GM18951 (cell line): ENCODE measurements around the gene SLC7A5.
"Not testable (repeated sequence)": the region's sequence is repeated elsewhere in the genome, so short reads cannot be mapped to it uniquely, and the experiment has no call there.

Source experiments
- POLR2A ChIP-seq: IDR thresholded peaks from 4 replicates; pipeline ENCODE4 v1.6.1; 2011; ENCODE audit warnings: mild to moderate bottlenecking; ENCODE audit not compliant: insufficient read length, insufficient read depth; ENCODE audit errors: extremely low read depth
- in situ Hi-C: fragments of 300-500 bp; cut with MboI; formaldehyde crosslinking; loops from one replicate; pipeline ENCODE4 v1.12.0; 2022; ENCODE audit warnings: low sequenced_read_pairs, mixed read lengths, inconsistent platforms; ENCODE audit not compliant: unreplicated experiment

Gene SLC7A5

GRCh38 chr16:87831421-87832136, 37.7 kb downstream of the SLC7A5 start:
- in situ Hi-C loops = no loop called here
- no peak for TF ChIP-seq POLR2A

- in situ Hi-C loops = no loop called here
- TF ChIP-seq POLR2A = peak; percentile 14
Observed at GRCh38 chr16:87830673-87831420, 38.5 kb downstream of the SLC7A5 start.

DNA sequence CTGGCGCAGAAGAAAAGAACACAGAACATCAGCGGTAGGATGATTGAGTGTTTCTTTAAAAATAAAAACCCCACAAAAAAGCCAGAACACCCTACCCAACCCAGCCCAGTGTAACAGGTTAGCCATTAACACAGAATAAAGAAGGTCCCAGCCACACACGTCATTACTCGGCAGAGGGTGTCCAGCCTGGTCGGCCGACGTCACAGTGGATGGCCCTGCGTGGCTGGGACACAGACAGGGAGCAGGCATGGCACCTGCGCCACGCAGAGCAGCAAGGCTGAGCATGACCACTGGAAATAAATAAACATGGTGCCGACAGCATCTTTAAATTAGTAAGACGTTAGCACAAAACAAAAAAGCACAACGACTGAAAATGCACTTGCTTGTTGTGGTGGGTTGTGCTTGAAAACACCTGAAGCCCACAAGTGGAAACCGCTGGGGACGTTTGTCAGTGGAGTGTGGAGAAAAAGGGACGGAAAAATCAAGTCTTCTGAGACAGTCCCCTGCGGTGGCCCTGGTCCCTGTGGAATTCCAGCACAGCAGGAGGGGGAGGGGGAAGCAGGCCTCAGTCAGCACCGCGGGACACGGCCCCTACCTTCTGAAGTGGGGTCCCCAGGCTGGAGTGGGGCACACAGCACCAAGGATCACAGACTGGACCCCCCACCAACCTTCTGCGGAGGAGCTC, 39.2 kb downstream of the SLC7A5 start:
- TF ChIP-seq POLR2A = peak; percentile 22
- in situ Hi-C loops = no loop called here

GRCh38 chr16:87829622-87829980, 39.7 kb downstream of the SLC7A5 start:
- no peak for TF ChIP-seq POLR2A
- in situ Hi-C loops = no loop called here

GRCh38 chr16:87828907-87829621, 40.2 kb downstream of the SLC7A5 start:
- no peak for TF ChIP-seq POLR2A
- in situ Hi-C loops = no loop called here

DNA sequence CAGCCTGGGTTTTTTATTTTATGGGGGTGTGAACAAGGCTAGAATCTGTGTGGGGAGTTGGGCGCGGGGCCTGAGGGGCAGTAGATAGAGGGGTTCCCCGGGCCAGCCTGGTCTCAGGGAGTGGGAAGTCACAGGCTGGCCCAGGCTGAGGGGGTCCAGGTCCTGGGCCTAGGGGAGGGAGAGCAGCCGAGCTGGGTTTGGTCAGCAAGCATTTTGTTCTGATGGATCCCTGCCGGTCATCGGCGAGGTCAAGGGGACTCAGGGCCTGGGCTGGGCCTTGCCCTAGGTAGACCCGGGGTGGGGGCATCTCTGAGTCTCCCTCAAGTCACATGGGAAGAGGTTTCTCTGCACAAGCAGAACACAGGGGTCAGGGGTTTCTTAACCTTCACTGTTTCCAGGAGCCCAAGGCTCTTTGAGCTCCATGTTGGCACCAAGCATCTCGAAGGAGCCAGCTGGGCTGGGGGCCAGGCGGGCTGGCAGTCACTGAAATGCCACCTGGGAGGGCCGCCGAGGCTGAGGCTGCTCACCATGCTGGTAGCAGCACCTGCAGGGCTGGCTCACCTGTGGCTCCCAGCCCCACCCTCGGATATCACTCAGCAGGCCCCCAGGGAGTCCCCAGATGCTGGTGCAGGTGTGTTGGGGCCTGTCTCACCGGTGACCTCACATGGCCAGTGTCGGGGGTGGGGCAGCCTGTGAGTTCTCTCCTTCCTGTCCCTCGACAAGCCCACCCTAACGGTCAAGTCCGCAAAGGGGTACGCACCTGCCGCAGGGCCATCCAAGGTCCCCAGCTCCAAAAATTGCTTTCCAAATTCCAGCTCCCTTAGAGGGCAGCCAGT, 41.0 kb downstream of the SLC7A5 start:
- in situ Hi-C loops = no loop called here
- TF ChIP-seq POLR2A = no peak

GRCh38 chr16:87827588-87827915, 41.8 kb downstream of the SLC7A5 start:
- in situ Hi-C loops = not testable (repeated sequence)

DNA sequence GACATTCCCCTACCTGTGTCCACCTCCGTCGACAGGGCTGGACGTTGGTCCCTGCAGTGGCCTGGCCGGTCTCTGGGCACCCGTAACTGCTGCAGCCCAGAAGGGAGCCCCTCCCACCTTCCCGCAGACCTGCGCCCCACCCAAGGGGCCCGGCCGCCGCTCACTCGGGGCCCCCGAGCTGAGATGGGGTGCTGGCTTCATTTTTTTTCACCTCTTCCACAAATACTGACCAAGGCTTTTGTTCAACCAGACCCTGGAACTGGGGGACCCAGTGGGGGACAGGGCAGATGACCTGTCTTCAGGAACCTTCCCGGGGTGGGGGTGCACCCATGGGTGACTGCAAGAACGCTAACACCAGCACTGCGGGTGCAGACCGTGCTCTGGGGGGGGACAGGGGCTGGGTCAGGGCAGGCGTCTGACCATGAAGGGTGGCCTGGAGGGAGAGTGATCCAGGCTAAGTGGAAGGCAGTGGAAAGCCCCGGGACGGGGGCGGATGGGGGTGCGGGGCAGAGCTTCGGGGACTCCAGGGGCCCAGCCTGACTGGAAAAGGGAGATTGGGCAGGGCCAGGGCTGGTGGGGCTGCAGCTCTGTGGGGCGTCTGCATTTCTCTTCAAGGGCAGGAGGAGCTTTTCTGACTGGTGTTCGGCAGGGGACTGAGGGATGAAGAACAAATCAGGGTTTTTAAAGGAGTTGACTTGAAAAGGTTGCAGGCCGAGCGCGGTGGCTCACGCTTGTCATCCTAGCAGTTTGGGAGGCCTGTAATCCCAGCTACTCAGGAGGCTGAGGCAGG, 42.3 kb downstream of the SLC7A5 start:
- no peak for TF ChIP-seq POLR2A
- in situ Hi-C loops = no loop called here

DNA sequence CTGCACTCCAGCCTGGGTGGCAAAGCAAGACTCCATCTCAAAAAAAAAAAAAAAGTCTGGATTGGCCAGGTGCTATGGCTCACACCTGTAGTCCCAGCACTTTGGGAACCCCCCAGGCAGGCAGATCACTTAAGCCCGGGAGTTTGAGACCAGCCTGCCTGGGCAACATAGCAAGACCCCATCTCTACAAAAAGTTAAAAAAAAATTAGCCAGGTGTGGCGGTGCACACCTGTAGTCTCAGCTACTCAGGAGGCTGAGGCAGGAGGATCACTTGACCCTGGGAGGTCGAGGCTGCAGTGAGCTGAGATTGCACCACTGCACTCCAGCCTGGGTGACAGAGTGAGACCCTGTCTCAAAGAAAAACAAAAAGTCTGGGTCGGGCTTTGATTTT, 42.9 kb downstream of the SLC7A5 start:
- in situ Hi-C loops = not testable (repeated sequence)

DNA sequence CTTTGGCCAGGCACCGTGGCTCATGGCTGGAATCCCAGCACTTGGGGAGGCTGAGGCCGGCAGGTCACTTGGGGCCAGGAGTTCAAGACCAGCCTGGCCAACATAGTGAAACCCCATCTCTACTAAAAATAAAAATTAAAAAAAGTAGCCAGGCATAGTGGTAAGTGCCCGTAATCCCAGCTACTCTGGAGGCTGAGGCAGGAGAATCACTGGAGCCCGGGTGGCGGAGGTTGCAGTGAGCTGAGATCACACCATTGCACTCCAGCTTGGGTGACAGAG, 43.5 kb downstream of the SLC7A5 start:
- in situ Hi-C loops = not testable (repeated sequence)

- no peak for TF ChIP-seq POLR2A
- in situ Hi-C loops = no loop called here
Observed at GRCh38 chr16:87824991-87825841, 44.1 kb downstream of the SLC7A5 start.
